B cell (primary cell): ENCODE results near the gene ZC3H18. TPM values are rescaled to one million over a fixed set of nuclear protein-coding genes. Genes with fewer than 3 reads are reported as not detected.
A peak's percentile ranks its signal among the peaks of the same experiment; 100 is the strongest.

Source experiments
- ATAC-seq: fragments of 200-7000 bp; cut with Tn5 transposase; one replicate; pipeline ENCODE4 v1.10.0; 2021; ENCODE audit warnings: low read depth, mild to moderate bottlenecking, moderate number of reproducible peaks, moderate library complexity
- CTCF ChIA-PET: fragments of 350-600 bp; sonication (Branson Sonifier 250); formaldehyde crosslinking; loops from one replicate; lab custom pipeline; 2021; ENCODE audit warnings: antibody characterized with exemption, inconsistent platforms; lab: Charles Lee
- POLR2A ChIA-PET: fragments of 350-600 bp; sonication (Branson Sonifier 250); formaldehyde crosslinking; loops from one replicate; lab custom pipeline; 2021; ENCODE audit warnings: antibody characterized with exemption; lab: Charles Lee
- DNase-seq: peaks from one replicate; pipeline ENCODE4 v3.0.0; 2013
- H2AFZ ChIP-seq: 2 replicates; pipeline ENCODE4 v1.6.1; 2012; ENCODE audit warnings: mild to moderate bottlenecking, low read depth, low read length; ENCODE audit not compliant: insufficient read depth, poor library complexity, severe bottlenecking
- H3K27ac ChIP-seq, 2 donors: 1 replicate in 1 of 2; 2 replicates in 1 of 2; pipeline ENCODE4 v1.5.1; 2012 to 2013; ENCODE audit warnings: low read length in 2 of 2, mild to moderate bottlenecking in 2 of 2, moderate library complexity in 1 of 2
- H3K27me3 ChIP-seq, 4 experiments: fragments of 200-600 bp in 1 of 4; sonication (generic) in 1 of 4; replicated peaks in 1 of 4; 1 replicate in 2 of 4; 2 replicates in 2 of 4; pipeline versions ENCODE4 v1.6.1 to v1.7.0; 2013 to 2016; ENCODE audit warnings: low read length in 3 of 4, mild to moderate bottlenecking in 2 of 4, mixed read lengths in 1 of 4, moderate library complexity in 1 of 4; ENCODE audit not compliant: insufficient read depth in 4 of 4, control insufficient read depth in 3 of 4; ENCODE audit errors: control extremely low read depth in 1 of 4
- H3K36me3 ChIP-seq, 2 experiments: replicated peaks in 1 of 2; 1 replicate in 1 of 2; 2 replicates in 1 of 2; pipeline versions ENCODE4 v1.6.1 to v1.7.1; 2013; ENCODE audit warnings: low read length in 1 of 2; ENCODE audit not compliant: insufficient read depth in 2 of 2, control insufficient read depth in 1 of 2; ENCODE audit errors: control extremely low read depth in 1 of 2, extremely low read depth in 1 of 2
- H3K4me1 ChIP-seq, 2 donors: fragments of 200-600 bp in 1 of 2; sonication (generic) in 1 of 2; 1 replicate in 1 of 2; 2 replicates in 1 of 2; pipeline versions ENCODE4 v1.5.1 to v1.6.1; 2013 to 2017; ENCODE audit warnings: low read length in 2 of 2; ENCODE audit not compliant: control insufficient read depth in 2 of 2, insufficient read depth in 2 of 2
- H3K4me2 ChIP-seq: replicated peaks from 2 replicates; pipeline ENCODE3; 2012; ENCODE audit warnings: mild to moderate bottlenecking, low read depth, low read length; ENCODE audit not compliant: poor library complexity, severe bottlenecking
- H3K4me3 ChIP-seq, 5 experiments: fragments of 200-600 bp in 1 of 5; sonication (generic) in 1 of 5; 1 replicate in 3 of 5; 2 replicates in 2 of 5; pipeline versions ENCODE4 v1.5.1 to v1.7.0; 2011 to 2016; ENCODE audit warnings: low read length in 4 of 5, mild to moderate bottlenecking in 4 of 5, low read depth in 2 of 5, control low read depth in 1 of 5, moderate library complexity in 1 of 5; ENCODE audit not compliant: insufficient read depth in 1 of 5; ENCODE audit errors: control extremely low read depth in 1 of 5, extremely low read depth in 1 of 5
- H3K79me2 ChIP-seq: fragments of 200-600 bp; sonication (generic); one replicate; pipeline ENCODE4 v1.6.0; 2016; ENCODE audit warnings: low read length; ENCODE audit not compliant: control insufficient read depth, insufficient read depth
- H3K9ac ChIP-seq: fragments of 200-600 bp; sonication (generic); 2 replicates; pipeline ENCODE4 v1.6.1; 2017; ENCODE audit warnings: mild to moderate bottlenecking, low read length, moderate library complexity
- H3K9me3 ChIP-seq, 3 donors: one replicate each; pipeline versions ENCODE4 v1.6.1 to v1.7.1; 2013; ENCODE audit warnings: low read length in 2 of 3; ENCODE audit not compliant: control insufficient read depth in 2 of 3, insufficient read depth in 1 of 3; ENCODE audit errors: control extremely low read depth in 1 of 3
- H4K20me1 ChIP-seq: 2 replicates; pipeline ENCODE4 v1.6.0; 2012; ENCODE audit warnings: mild to moderate bottlenecking, low read length; ENCODE audit not compliant: insufficient read depth, control insufficient read depth, poor library complexity, severe bottlenecking
- H3K27ac Mint-ChIP-seq: one replicate; pipeline ENCODE4 v1.8.0; 2021; ENCODE audit warnings: mixed read lengths
- H3K27me3 Mint-ChIP-seq: one replicate; pipeline ENCODE4 v1.8.0; 2021; ENCODE audit warnings: mixed read lengths
- H3K4me1 Mint-ChIP-seq: one replicate; pipeline ENCODE4 v1.8.0; 2021; ENCODE audit warnings: mixed read lengths
- H3K4me3 Mint-ChIP-seq: one replicate; pipeline ENCODE4 v1.8.0; 2021; ENCODE audit warnings: mixed read lengths
- H3K9me3 Mint-ChIP-seq: one replicate; pipeline ENCODE4 v1.8.0; 2022; ENCODE audit warnings: mixed read lengths; ENCODE audit not compliant: insufficient read depth
- EZH2 ChIP-seq: IDR thresholded peaks from 2 replicates; pipeline ENCODE4 v1.6.1; 2012; ENCODE audit warnings: borderline replicate concordance, low read depth, mild to moderate bottlenecking, moderate library complexity, low read length; ENCODE audit not compliant: insufficient read depth, poor library complexity, severe bottlenecking
- WGBS: methylation state at CpG from one replicate; pipeline ENCODE4 v1.1.5; 2013; ENCODE audit warnings: missing lambda C conversion rate; ENCODE audit not compliant: insufficient coverage; 5-methylcytosine and 5-hydroxymethylcytosine counted together
- intact Hi-C: fragments of 100-400 bp; cut with micrococcal nuclease; formaldehyde crosslinking; loops from one replicate; pipeline ENCODE4 v1.10.0; 2022
- polyA plus RNA-seq: library from polyadenylated mRNA; depleted of rRNA; stranded (reverse); fragments of >200 nt; gene quantifications from 2 replicates; pipeline ENCODE4 v1.2.3, GENCODE V29; 2012
- total RNA-seq, 2 donors: library from RNA; stranded (reverse); fragments of 120-200 nt in 1 of 2; gene quantifications; 1 replicate in 1 of 2; 2 replicates in 1 of 2; pipeline versions ENCODE4 v1.2.3 to v1.2.4, GENCODE V29; 2013 to 2022
- TF ChIP-seq, protein P1 (sequence below): fragments of 200-600 bp; IDR thresholded peaks from one replicate; pipeline ENCODE4 v1.8.0; 2022; ENCODE audit warnings: antibody characterized with exemption, mild to moderate bottlenecking

Gene ZC3H18
- total and polyA plus RNA-seq, 2 donors (not counting 1 experiment from before 2014, with no cell fraction given), result 40.4 to 74.2 TPM

DNA sequence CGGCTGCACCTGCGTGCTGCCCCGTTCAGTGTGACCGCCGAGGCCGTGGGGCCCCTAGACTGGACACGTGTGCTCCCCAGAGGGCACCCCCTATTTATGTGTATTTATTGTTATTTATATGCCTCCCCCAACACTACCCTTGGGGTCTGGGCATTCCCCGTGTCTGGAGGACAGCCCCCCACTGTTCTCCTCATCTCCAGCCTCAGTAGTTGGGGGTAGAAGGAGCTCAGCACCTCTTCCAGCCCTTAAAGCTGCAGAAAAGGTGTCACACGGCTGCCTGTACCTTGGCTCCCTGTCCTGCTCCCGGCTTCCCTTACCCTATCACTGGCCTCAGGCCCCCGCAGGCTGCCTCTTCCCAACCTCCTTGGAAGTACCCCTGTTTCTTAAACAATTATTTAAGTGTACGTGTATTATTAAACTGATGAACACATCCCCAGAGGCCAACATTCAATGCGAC, 69.9 kb downstream of the ZC3H18 start:
- peak overlapping the region; percentile 70 for H3K4me2 ChIP-seq

More for the DNA sequence above, 69.9 kb downstream of the ZC3H18 start:
- H3K79me2 ChIP-seq, result peaks cover 20% of the 10 kb centered on the region
- TF ChIP-seq EZH2, result no peak
- TF ChIP-seq, protein P1, sequence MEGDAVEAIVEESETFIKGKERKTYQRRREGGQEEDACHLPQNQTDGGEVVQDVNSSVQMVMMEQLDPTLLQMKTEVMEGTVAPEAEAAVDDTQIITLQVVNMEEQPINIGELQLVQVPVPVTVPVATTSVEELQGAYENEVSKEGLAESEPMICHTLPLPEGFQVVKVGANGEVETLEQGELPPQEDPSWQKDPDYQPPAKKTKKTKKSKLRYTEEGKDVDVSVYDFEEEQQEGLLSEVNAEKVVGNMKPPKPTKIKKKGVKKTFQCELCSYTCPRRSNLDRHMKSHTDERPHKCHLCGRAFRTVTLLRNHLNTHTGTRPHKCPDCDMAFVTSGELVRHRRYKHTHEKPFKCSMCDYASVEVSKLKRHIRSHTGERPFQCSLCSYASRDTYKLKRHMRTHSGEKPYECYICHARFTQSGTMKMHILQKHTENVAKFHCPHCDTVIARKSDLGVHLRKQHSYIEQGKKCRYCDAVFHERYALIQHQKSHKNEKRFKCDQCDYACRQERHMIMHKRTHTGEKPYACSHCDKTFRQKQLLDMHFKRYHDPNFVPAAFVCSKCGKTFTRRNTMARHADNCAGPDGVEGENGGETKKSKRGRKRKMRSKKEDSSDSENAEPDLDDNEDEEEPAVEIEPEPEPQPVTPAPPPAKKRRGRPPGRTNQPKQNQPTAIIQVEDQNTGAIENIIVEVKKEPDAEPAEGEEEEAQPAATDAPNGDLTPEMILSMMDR, result no peak
- H3K4me1 ChIP-seq, result peaks cover 52 to 66% of the 10 kb centered on the region in 2 donors
- WGBS, result no CpG with 5 or more reads among the region's 13 CpGs
- Mint-ChIP-seq H3K4me1 (peaks cover 79% of the 10 kb centered on the region), H3K27ac (peak overlapping the region; percentile 60), H3K4me3 (peak overlapping the region; percentile 74), H3K9me3 (no peaks in the 10 kb centered on the region), H3K27me3 (no peaks in the 10 kb centered on the region)
- H3K36me3 ChIP-seq, result peaks cover 0 to 24% of the 10 kb centered on the region in 2 experiments
- H2AFZ ChIP-seq, result no peak overlapping the region
- CTCF ChIA-PET, result interaction anchor here (2.2 kb wide), 1 partner anchor 45 kb away, joined by 7 read pairs; no protein-coding TSS in a partner anchor
- peak overlapping the region in 3 of 5 experiments; percentile 8 to 17 (median 8) for H3K4me3 ChIP-seq
- no peak overlapping the region for H3K27ac ChIP-seq
- peaks cover 0 to 37% (median 0%) of the 10 kb centered on the region in 3 donors for H3K9me3 ChIP-seq
- H3K9ac ChIP-seq, result peak overlapping the region; percentile 14
- ATAC-seq, result no peak
- no peak for DNase-seq
- POLR2A ChIA-PET, result interaction anchor here (0.6 to 3.0 kb wide), 6 partner anchors 10 to 572 kb away, joined by 3 to 32 read pairs (median 4); partner anchors contain the start of gene CYBA
- H4K20me1 ChIP-seq, result peaks cover 81% of the 10 kb centered on the region
- peaks cover 0 to 8% (median 0%) of the 10 kb centered on the region in 4 experiments for H3K27me3 ChIP-seq
- intact Hi-C loops, result no loop called here
